ENCODE results near the gene CDC123. TPM values are rescaled to one million over a fixed set of nuclear protein-coding genes. Genes with fewer than 3 reads are reported as not detected.

The CDC123 gene
- total RNA-seq, 1 experiment from 2014 or later = 114 TPM

GRCh38 chr10:12208460-12208859, 12.5 kb downstream of the CDC123 start:
- ChIA-PET POLR2A (interaction anchor here (0.6 to 1.7 kb wide), 3 partner anchors 11 to 1517 kb away, joined by 3 to 5 read pairs (median 5); partner anchors contain the start of genes CDC123 and NUDT5), CTCF (interaction anchor here (0.5 kb wide), 1 partner anchor 19 kb away, joined by 3 read pairs; no protein-coding TSS in a partner anchor)
- no peaks in the 10 kb centered on the region for H3K9me3 Mint-ChIP-seq (ENCODE audit: unreplicated experiment)
- peaks cover 73% of the 10 kb centered on the region for H3K36me3 Mint-ChIP-seq (ENCODE audit: insufficient read depth, unreplicated experiment)
- H3K27ac Mint-ChIP-seq (ENCODE audit: low read depth, unreplicated experiment) = no peak overlapping the region
- BruUV-seq (replicated peaks) = no TSS peak
- H3K4me1 Mint-ChIP-seq (ENCODE audit: insufficient read depth, unreplicated experiment) = no peaks in the 10 kb centered on the region
- intact Hi-C loops (cut with micrococcal nuclease) = no loop called here
- no peak for TF ChIP-seq CTCF (IDR thresholded peaks at IDR 0.05; ENCODE audit: unreplicated experiment)
- H3K27me3 Mint-ChIP-seq (ENCODE audit: insufficient read depth, unreplicated experiment) = no peaks in the 10 kb centered on the region
- no peak overlapping the region for H3K4me3 Mint-ChIP-seq (ENCODE audit: unreplicated experiment)
- DNase-seq (ENCODE audit: unreplicated experiment) = no peak

DNA sequence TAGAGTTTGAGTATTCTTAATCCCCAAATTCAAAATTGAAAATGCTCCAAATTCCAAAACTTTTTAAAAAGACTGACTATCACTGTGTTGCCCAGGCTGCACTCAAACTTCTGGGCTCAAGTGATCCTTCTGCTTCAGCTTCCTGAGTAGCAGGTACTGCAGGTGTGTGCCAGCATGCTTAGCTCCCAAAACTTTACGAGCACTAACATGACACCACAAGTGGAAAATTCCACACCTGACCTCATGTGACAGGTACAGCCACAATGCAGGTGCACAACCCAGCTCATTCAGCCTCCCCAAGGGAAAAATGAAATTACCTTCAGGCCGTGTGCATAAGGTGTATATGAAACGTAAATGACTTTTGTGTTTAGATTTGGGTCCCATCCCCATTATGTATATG, 16.5 kb downstream of the CDC123 start:
- intact Hi-C loops (cut with micrococcal nuclease) = no loop called here
- ChIA-PET CTCF (interaction anchor here (0.6 to 4.3 kb wide), 4 partner anchors 9 to 498 kb away, joined by 3 to 36 read pairs (median 3); no protein-coding TSS in a partner anchor), POLR2A (interaction anchor here (0.7 to 2.1 kb wide), 2 partner anchors 17 to 41 kb away, joined by 3 to 8 read pairs; partner anchors contain the start of genes CDC123 and NUDT5)
- Mint-ChIP-seq H3K9me3 (ENCODE audit: unreplicated experiment) (no peaks in the 10 kb centered on the region), H3K4me1 (ENCODE audit: insufficient read depth, unreplicated experiment) (no peaks in the 10 kb centered on the region), H3K27me3 (ENCODE audit: insufficient read depth, unreplicated experiment) (no peaks in the 10 kb centered on the region), H3K4me3 (ENCODE audit: unreplicated experiment) (no peak overlapping the region), H3K27ac (ENCODE audit: low read depth, unreplicated experiment) (no peak overlapping the region), H3K36me3 (ENCODE audit: insufficient read depth, unreplicated experiment) (peaks cover 82% of the 10 kb centered on the region)
- no peak for TF ChIP-seq CTCF (IDR thresholded peaks at IDR 0.05; ENCODE audit: unreplicated experiment)
- BruUV-seq (replicated peaks) = no TSS peak
- no peak for DNase-seq (ENCODE audit: unreplicated experiment)

- Mint-ChIP-seq H3K4me3 (ENCODE audit: unreplicated experiment) (no peak overlapping the region), H3K27me3 (ENCODE audit: insufficient read depth, unreplicated experiment) (no peaks in the 10 kb centered on the region), H3K36me3 (ENCODE audit: insufficient read depth, unreplicated experiment) (peaks cover 86% of the 10 kb centered on the region), H3K9me3 (ENCODE audit: unreplicated experiment) (no peaks in the 10 kb centered on the region), H3K4me1 (ENCODE audit: insufficient read depth, unreplicated experiment) (no peaks in the 10 kb centered on the region), H3K27ac (ENCODE audit: low read depth, unreplicated experiment) (no peak overlapping the region)
- CTCF ChIA-PET = interaction anchor here (0.9 to 4.3 kb wide), 8 partner anchors 11 to 861 kb away, joined by 3 to 36 read pairs (median 7); no protein-coding TSS in a partner anchor
- BruUV-seq (replicated peaks) = no TSS peak
- DNase-seq (ENCODE audit: unreplicated experiment) = no peak
- POLR2A ChIA-PET = interaction anchor here (0.7 to 1.6 kb wide), 2 partner anchors 13 to 313 kb away, joined by 3 read pairs; no protein-coding TSS in a partner anchor
- intact Hi-C loops (cut with micrococcal nuclease) = loop anchor here (1.0 to 2.0 kb wide), 2 partner anchors 443 to 498 kb away; no protein-coding TSS in a partner anchor
- TF ChIP-seq CTCF (IDR thresholded peaks at IDR 0.05; ENCODE audit: unreplicated experiment) = no peak
Measured at GRCh38 chr10:12213621-12214020, 17.6 kb downstream of the CDC123 start.

- no peak overlapping the region for H3K4me3 Mint-ChIP-seq (ENCODE audit: unreplicated experiment)
- CTCF ChIA-PET = interaction anchor here (0.6 to 4.3 kb wide), 26 partner anchors 8 to 1189 kb away, joined by 3 to 36 read pairs (median 4); no protein-coding TSS in a partner anchor
- peaks cover 86% of the 10 kb centered on the region for H3K36me3 Mint-ChIP-seq (ENCODE audit: insufficient read depth, unreplicated experiment)
- no TSS peak for BruUV-seq (replicated peaks)
- no peak for TF ChIP-seq CTCF (IDR thresholded peaks at IDR 0.05; ENCODE audit: unreplicated experiment)
- POLR2A ChIA-PET = interaction anchor here (0.7 to 1.6 kb wide), 2 partner anchors 14 to 313 kb away, joined by 3 read pairs; no protein-coding TSS in a partner anchor
- DNase-seq (ENCODE audit: unreplicated experiment) = no peak
- no peak overlapping the region for H3K27ac Mint-ChIP-seq (ENCODE audit: low read depth, unreplicated experiment)
- no peaks in the 10 kb centered on the region for H3K4me1 Mint-ChIP-seq (ENCODE audit: insufficient read depth, unreplicated experiment)
- no peaks in the 10 kb centered on the region for H3K27me3 Mint-ChIP-seq (ENCODE audit: insufficient read depth, unreplicated experiment)
- no peaks in the 10 kb centered on the region for H3K9me3 Mint-ChIP-seq (ENCODE audit: unreplicated experiment)
- intact Hi-C loops (cut with micrococcal nuclease) = loop anchor here (1.0 to 2.0 kb wide), 2 partner anchors 443 to 497 kb away; no protein-coding TSS in a partner anchor
Measured at GRCh38 chr10:12214093-12214492, 18.1 kb downstream of the CDC123 start.
